Measurements from ENCODE around the gene RAB23.
"Not testable (repeated sequence)": the region's sequence is repeated elsewhere in the genome, so short reads cannot be mapped to it uniquely, and the experiment has no call there.

- TF ChIP-seq CTCF (IDR thresholded peaks at IDR 0.05; ENCODE audit: extremely low read depth in 1 of 2, insufficient read depth in 1 of 2, low read depth in 1 of 2, low read length in 2 of 2); POLR2AphosphoS5 (IDR thresholded peaks at IDR 0.05; ENCODE audit: insufficient read depth, low read depth, low read length); EZH2 (IDR thresholded peaks at IDR 0.05; ENCODE audit: borderline replicate concordance, low read depth, low read length, severe bottlenecking); POLR2A (IDR thresholded peaks at IDR 0.05; ENCODE audit: low read depth, low read length); MAX (IDR thresholded peaks at IDR 0.05; ENCODE audit: insufficient read depth, insufficient read length); MYC (IDR thresholded peaks at IDR 0.05; ENCODE audit: low read depth, low read length): not testable (repeated sequence)
Measured at GRCh38 chr6:57243526-57243925, 21.4 kb upstream of the RAB23 start.
